IMR-90 (cell line): Measurements from ENCODE around the gene TRIML1. TPM values are rescaled to one million over a fixed set of nuclear protein-coding genes. Genes with fewer than 3 reads are reported as not detected.

Experiments used
- ATAC-seq: fragments of 200-7000 bp; cut with Tn5 transposase; 2 replicates; pipeline ENCODE4 v1.9.1; 2020; ENCODE audit warnings: low read depth, mild to moderate bottlenecking, moderate library complexity
- BruUV-seq: library from RNA; stranded (reverse); fragments of 400-500 nt; replicated peaks from 2 replicates; lab custom pipeline; 2021; lab: Mats Ljungman, UMichigan
- CTCF ChIA-PET: fragments of 300-600 bp; formaldehyde crosslinking; extraction: SDS; loops from one replicate; lab custom pipeline; 2021; ENCODE audit warnings: antibody characterized with exemption; lab: Yijun Ruan, JAX
- POLR2A ChIA-PET: fragments of 300-600 bp; sonication (Branson Sonifier 250); formaldehyde crosslinking; loops from one replicate; lab custom pipeline; 2022; ENCODE audit warnings: antibody characterized with exemption; ENCODE audit not compliant: unreplicated experiment; lab: Charles Lee
- DNase-seq: peaks from one replicate; pipeline ENCODE4 v3.0.0; 2013
- H2AFZ ChIP-seq: replicated peaks from 2 replicates; pipeline ENCODE3; 2013; ENCODE audit warnings: low read length, mild to moderate bottlenecking; ENCODE audit not compliant: poor library complexity
- H2AK5ac ChIP-seq: 2 replicates; pipeline ENCODE4 v1.6.1; 2013; ENCODE audit warnings: low read depth, low read length, inconsistent platforms
- H2AK9ac ChIP-seq: replicated peaks from 2 replicates; pipeline ENCODE3; 2013; ENCODE audit warnings: mild to moderate bottlenecking, low read depth, low read length, moderate library complexity; ENCODE audit not compliant: poor library complexity
- H2BK120ac ChIP-seq: 2 replicates; pipeline ENCODE4 v1.6.1; 2013; ENCODE audit warnings: low read depth, low read length, inconsistent platforms
- H2BK15ac ChIP-seq: 3 replicates; pipeline ENCODE4 v1.6.1; 2013; ENCODE audit warnings: low read depth, low read length, inconsistent platforms
- H2BK20ac ChIP-seq: 2 replicates; pipeline ENCODE4 v1.6.1; 2013; ENCODE audit warnings: low read depth, mild to moderate bottlenecking, inconsistent platforms, low read length, moderate library complexity
- H2BK5ac ChIP-seq: 2 replicates; pipeline ENCODE4 v1.6.1; 2013; ENCODE audit warnings: mild to moderate bottlenecking, low read depth, low read length, inconsistent platforms; ENCODE audit not compliant: poor library complexity, severe bottlenecking
- H3K14ac ChIP-seq: replicated peaks from 2 replicates; pipeline ENCODE4 v1.6.1; 2013; ENCODE audit warnings: low read depth, low read length, inconsistent platforms
- H3K18ac ChIP-seq: 2 replicates; pipeline ENCODE4 v1.6.1; 2013; ENCODE audit warnings: low read depth, low read length, control low read depth
- H3K23ac ChIP-seq: 2 replicates; pipeline ENCODE4 v1.6.1; 2013; ENCODE audit warnings: low read depth, low read length, inconsistent platforms
- H3K27ac ChIP-seq: 2 replicates; pipeline ENCODE4 v1.5.1; 2013; ENCODE audit warnings: mild to moderate bottlenecking, control low read depth, low read length; ENCODE audit not compliant: insufficient read depth
- H3K27me3 ChIP-seq: 2 replicates; pipeline ENCODE4 v1.6.1; 2013; ENCODE audit warnings: low read length; ENCODE audit not compliant: control insufficient read depth, insufficient read depth
- H3K36me3 ChIP-seq: 2 replicates; pipeline ENCODE4 v1.6.1; 2013; ENCODE audit warnings: low read length, mixed read lengths; ENCODE audit not compliant: control insufficient read depth, insufficient read depth
- H3K4ac ChIP-seq: 2 replicates; pipeline ENCODE4 v1.6.1; 2013; ENCODE audit warnings: low read depth, low read length, inconsistent platforms
- H3K4me1 ChIP-seq: 2 replicates; pipeline ENCODE4 v1.6.1; 2013; ENCODE audit warnings: low read length, mixed read lengths; ENCODE audit not compliant: control insufficient read depth, insufficient read depth
- H3K4me2 ChIP-seq: 2 replicates; pipeline ENCODE4 v1.6.1; 2013; ENCODE audit warnings: low read depth, mild to moderate bottlenecking, control low read depth, low read length, moderate library complexity
- H3K4me3 ChIP-seq: 2 replicates; pipeline ENCODE4 v1.5.1; 2013; ENCODE audit warnings: low read depth, mild to moderate bottlenecking, control low read depth, low read length, moderate library complexity; ENCODE audit not compliant: insufficient read depth
- H3K56ac ChIP-seq: 2 replicates; pipeline ENCODE4 v1.6.1; 2013; ENCODE audit warnings: low read length, inconsistent platforms; ENCODE audit not compliant: insufficient read depth; ENCODE audit errors: extremely low read depth
- H3K79me1 ChIP-seq, 2 experiments: 2 replicates each; pipeline ENCODE4 v1.6.1; 2013; ENCODE audit warnings: low read length in 2 of 2, inconsistent platforms in 1 of 2, low read depth in 1 of 2
- H3K9ac ChIP-seq: 2 replicates; pipeline ENCODE4 v1.6.1; 2013; ENCODE audit warnings: low read depth, low read length, control low read depth
- H3K9me1 ChIP-seq: 2 replicates; pipeline ENCODE4 v1.6.1; 2013; ENCODE audit warnings: low read length, inconsistent platforms; ENCODE audit not compliant: insufficient read depth
- H3K9me3 ChIP-seq: 2 replicates; pipeline ENCODE4 v1.6.1; 2013; ENCODE audit warnings: low read length; ENCODE audit not compliant: control insufficient read depth, insufficient read depth
- H4K20me1 ChIP-seq: 2 replicates; pipeline ENCODE4 v1.6.1; 2013; ENCODE audit warnings: low read length, inconsistent platforms; ENCODE audit not compliant: insufficient read depth
- H4K5ac ChIP-seq: 2 replicates; pipeline ENCODE4 v1.6.1; 2013; ENCODE audit warnings: mild to moderate bottlenecking, low read depth, low read length, control low read depth
- H4K8ac ChIP-seq, 2 experiments: 2 replicates each; pipeline ENCODE4 v1.6.1; 2013; ENCODE audit warnings: low read depth in 2 of 2, low read length in 2 of 2, control low read depth in 1 of 2, inconsistent platforms in 1 of 2
- H4K91ac ChIP-seq: 2 replicates; pipeline ENCODE4 v1.6.1; 2013; ENCODE audit warnings: low read depth, low read length, inconsistent platforms; ENCODE audit not compliant: insufficient read depth
- CEBPB ChIP-seq: IDR thresholded peaks from 2 replicates; pipeline ENCODE4 v1.6.1; 2012; ENCODE audit warnings: low read depth, low read length, improper control_type of control experiment
- MXI1 ChIP-seq: IDR thresholded peaks from 2 replicates; pipeline ENCODE4 v1.6.1; 2012; ENCODE audit warnings: low read depth, mild to moderate bottlenecking, low read length, moderate library complexity, borderline replicate concordance
- RCOR1 ChIP-seq: IDR thresholded peaks from 2 replicates; pipeline ENCODE4 v1.6.1; 2012; ENCODE audit warnings: mild to moderate bottlenecking, low read length, improper control_type of control experiment; ENCODE audit not compliant: insufficient replicate concordance
- WGBS, 2 experiments: methylation state at CpG; one replicate each; pipeline versions ENCODE4 v1.1.5 to v1.1.7; 2013; ENCODE audit warnings: missing lambda C conversion rate in 2 of 2; ENCODE audit not compliant: insufficient read length in 1 of 2; ENCODE audit errors: extremely low coverage in 2 of 2; 5-methylcytosine and 5-hydroxymethylcytosine counted together
- dilution Hi-C: fragments of 300-500 bp; cut with HindIII; formaldehyde crosslinking; loops from one replicate; pipeline ENCODE4 v1.14.3; 2018; ENCODE audit warnings: low sequenced_read_pairs; ENCODE audit not compliant: unreplicated experiment
- in situ Hi-C: fragments of 300-500 bp; cut with MboI; formaldehyde crosslinking; loops from 3 replicates; pipeline ENCODE4 v1.14.3; 2019; ENCODE audit warnings: low sequenced_read_pairs, inconsistent platforms, mixed read lengths
- intact Hi-C: fragments of 100-400 bp; cut with micrococcal nuclease; formaldehyde crosslinking; loops from 2 replicates; pipeline ENCODE4 v1.10.0; 2022
- polyA plus RNA-seq, 3 experiments: library from polyadenylated mRNA; depleted of rRNA; stranded (reverse); fragments of >200 nt; gene quantifications; 2 replicates each; pipeline ENCODE4 v1.2.3, GENCODE V29; 2012; ENCODE audit warnings: low replicate concordance in 1 of 3
- total RNA-seq: library from RNA; depleted of rRNA; stranded (reverse); fragments of >200 nt; gene quantifications from 2 replicates; pipeline ENCODE4 v1.2.3, GENCODE V29; 2012
- TF ChIP-seq, protein P1 (sequence below): conservative IDR thresholded peaks from 2 replicates; pipeline ENCODE4 v1.5.1; 2012; ENCODE audit warnings: mild to moderate bottlenecking, low read depth, low read length, improper control_type of control experiment
- TF ChIP-seq, protein P2 (sequence below): fragments of 150-350 bp; IDR thresholded peaks from 2 replicates; pipeline ENCODE4 v1.6.1; 2017; ENCODE audit warnings: mild to moderate bottlenecking, antibody characterized with exemption, low read length, low read depth

The TRIML1 gene
- total and polyA plus RNA-seq, 2 of the 4 experiments (the other 2 are of a cell fraction), result not detected

DNA sequence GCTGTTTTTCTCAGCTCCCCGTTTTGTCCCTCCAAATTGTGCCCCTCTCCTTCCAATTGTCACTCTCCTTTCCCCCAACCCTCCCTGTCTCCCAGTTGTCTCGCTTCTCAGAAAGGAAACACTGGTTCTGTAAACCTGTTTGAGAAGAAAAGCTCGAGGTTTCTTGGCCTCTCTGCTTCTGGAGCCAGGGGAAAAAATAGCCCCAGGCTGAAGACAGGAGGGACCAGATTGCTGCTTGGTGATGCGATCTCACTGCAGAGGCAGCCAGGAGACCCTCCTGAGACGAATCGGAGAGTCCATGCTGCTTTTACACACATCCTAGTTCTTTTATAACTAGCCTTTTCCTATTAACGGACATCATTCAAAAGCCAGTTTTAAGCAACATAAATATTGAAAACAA lies 21.2 kb downstream of the TRIML1 start:
- Histone ChIP-seq H2BK120ac (no peak overlapping the region), H3K27ac (no peak overlapping the region), H2BK5ac (no peak overlapping the region), H3K36me3 (no peaks in the 10 kb centered on the region), H4K91ac (no peak overlapping the region), H2BK15ac (no peak overlapping the region), H3K4ac (no peak overlapping the region), H3K27me3 (no peaks in the 10 kb centered on the region), H4K8ac (no peak overlapping the region), H2AK9ac (no peak overlapping the region), H3K4me3 (no peak overlapping the region), H4K5ac (no peak overlapping the region), H2BK20ac (no peak overlapping the region), H4K20me1 (no peaks in the 10 kb centered on the region), H3K9ac (no peak overlapping the region), H2AK5ac (no peak overlapping the region), H3K18ac (no peak overlapping the region), H3K56ac (no peak overlapping the region), H3K4me1 (no peaks in the 10 kb centered on the region), H3K4me2 (no peak overlapping the region), H2AFZ (no peak overlapping the region), H3K79me1 (no peaks in the 10 kb centered on the region), H3K9me1 (no peaks in the 10 kb centered on the region), H3K14ac (no peak overlapping the region), H3K23ac (no peak overlapping the region), H3K9me3 (no peaks in the 10 kb centered on the region)
- in situ Hi-C loops, result no loop called here
- ChIA-PET POLR2A (no interaction called here), CTCF (interaction anchor here (0.6 kb wide), 1 partner anchor 27 kb away, joined by 3 read pairs; no protein-coding TSS in a partner anchor)
- dilution Hi-C loops, result no loop called here
- BruUV-seq, result no TSS peak
- intact Hi-C loops, result no loop called here
- WGBS, 2 experiments, result 60% methylated on average over 2 of the region's 7 CpGs; no CpG with 5 or more reads in 1 of the 2 experiments
- TF ChIP-seq CEBPB (no peak), MXI1 (no peak), RCOR1 (no peak)
- TF ChIP-seq, protein P1, sequence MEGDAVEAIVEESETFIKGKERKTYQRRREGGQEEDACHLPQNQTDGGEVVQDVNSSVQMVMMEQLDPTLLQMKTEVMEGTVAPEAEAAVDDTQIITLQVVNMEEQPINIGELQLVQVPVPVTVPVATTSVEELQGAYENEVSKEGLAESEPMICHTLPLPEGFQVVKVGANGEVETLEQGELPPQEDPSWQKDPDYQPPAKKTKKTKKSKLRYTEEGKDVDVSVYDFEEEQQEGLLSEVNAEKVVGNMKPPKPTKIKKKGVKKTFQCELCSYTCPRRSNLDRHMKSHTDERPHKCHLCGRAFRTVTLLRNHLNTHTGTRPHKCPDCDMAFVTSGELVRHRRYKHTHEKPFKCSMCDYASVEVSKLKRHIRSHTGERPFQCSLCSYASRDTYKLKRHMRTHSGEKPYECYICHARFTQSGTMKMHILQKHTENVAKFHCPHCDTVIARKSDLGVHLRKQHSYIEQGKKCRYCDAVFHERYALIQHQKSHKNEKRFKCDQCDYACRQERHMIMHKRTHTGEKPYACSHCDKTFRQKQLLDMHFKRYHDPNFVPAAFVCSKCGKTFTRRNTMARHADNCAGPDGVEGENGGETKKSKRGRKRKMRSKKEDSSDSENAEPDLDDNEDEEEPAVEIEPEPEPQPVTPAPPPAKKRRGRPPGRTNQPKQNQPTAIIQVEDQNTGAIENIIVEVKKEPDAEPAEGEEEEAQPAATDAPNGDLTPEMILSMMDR, result no peak
- TF ChIP-seq, protein P2, sequence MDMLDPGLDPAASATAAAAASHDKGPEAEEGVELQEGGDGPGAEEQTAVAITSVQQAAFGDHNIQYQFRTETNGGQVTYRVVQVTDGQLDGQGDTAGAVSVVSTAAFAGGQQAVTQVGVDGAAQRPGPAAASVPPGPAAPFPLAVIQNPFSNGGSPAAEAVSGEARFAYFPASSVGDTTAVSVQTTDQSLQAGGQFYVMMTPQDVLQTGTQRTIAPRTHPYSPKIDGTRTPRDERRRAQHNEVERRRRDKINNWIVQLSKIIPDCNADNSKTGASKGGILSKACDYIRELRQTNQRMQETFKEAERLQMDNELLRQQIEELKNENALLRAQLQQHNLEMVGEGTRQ, result no peak
- no peak for ATAC-seq
- no peak for DNase-seq
